ENCODE data around the gene EHMT2.
A peak's percentile ranks its signal among the peaks of the same experiment; 100 is the strongest.
"Not testable (repeated sequence)": the region's sequence is repeated elsewhere in the genome, so short reads cannot be mapped to it uniquely, and the experiment has no call there.

The EHMT2 gene

GRCh38 chr6:31868658-31868971 is 28.9 kb downstream of the EHMT2 start:
- H3K36me3 ChIP-seq (ENCODE audit: control insufficient read depth in 1 of 2, insufficient read depth in 2 of 2, low read length in 2 of 2); H4K91ac ChIP-seq (ENCODE audit: low read depth, low read length); H3K9ac ChIP-seq (ENCODE audit: low read length); H3K79me1 ChIP-seq (ENCODE audit: low read length); H2AK5ac ChIP-seq (ENCODE audit: low read length); H2BK120ac ChIP-seq (ENCODE audit: insufficient read depth, low read length, poor library complexity); H3K9me3 ChIP-seq (ENCODE audit: insufficient read depth, low read depth, low read length); H2AFZ ChIP-seq (ENCODE audit: insufficient read depth, low read length, poor library complexity); H4K8ac ChIP-seq (ENCODE audit: low read depth, low read length); H3K23ac ChIP-seq (ENCODE audit: low read length); H3K4me3 ChIP-seq (ENCODE audit: low read depth, low read length); H3K18ac ChIP-seq (ENCODE audit: low read length); H3K4me2 ChIP-seq (ENCODE audit: low read length); H2BK12ac ChIP-seq (ENCODE audit: low read length); H3K27me3 ChIP-seq (ENCODE audit: insufficient read depth, low read length); H3K14ac ChIP-seq (ENCODE audit: low read length); H3K4ac ChIP-seq (ENCODE audit: low read depth, low read length); DNase-seq; H4K12ac ChIP-seq (ENCODE audit: low read depth, low read length); H3K79me2 ChIP-seq (ENCODE audit: control insufficient read depth, insufficient read depth, low read length, poor library complexity); H2BK5ac ChIP-seq (ENCODE audit: low read depth, low read length, poor library complexity); H3K27ac ChIP-seq (ENCODE audit: low read depth, low read length): not testable (repeated sequence)
- no CpG with 5 or more reads among the region's 1 CpG for WGBS (ENCODE audit: extremely low coverage, insufficient coverage, insufficient read length)
- peaks cover 11 to 22% of the 10 kb centered on the region in 2 experiments for H3K4me1 ChIP-seq (ENCODE audit: control insufficient read depth in 1 of 2, insufficient read depth in 2 of 2, low read length in 2 of 2)

DNA sequence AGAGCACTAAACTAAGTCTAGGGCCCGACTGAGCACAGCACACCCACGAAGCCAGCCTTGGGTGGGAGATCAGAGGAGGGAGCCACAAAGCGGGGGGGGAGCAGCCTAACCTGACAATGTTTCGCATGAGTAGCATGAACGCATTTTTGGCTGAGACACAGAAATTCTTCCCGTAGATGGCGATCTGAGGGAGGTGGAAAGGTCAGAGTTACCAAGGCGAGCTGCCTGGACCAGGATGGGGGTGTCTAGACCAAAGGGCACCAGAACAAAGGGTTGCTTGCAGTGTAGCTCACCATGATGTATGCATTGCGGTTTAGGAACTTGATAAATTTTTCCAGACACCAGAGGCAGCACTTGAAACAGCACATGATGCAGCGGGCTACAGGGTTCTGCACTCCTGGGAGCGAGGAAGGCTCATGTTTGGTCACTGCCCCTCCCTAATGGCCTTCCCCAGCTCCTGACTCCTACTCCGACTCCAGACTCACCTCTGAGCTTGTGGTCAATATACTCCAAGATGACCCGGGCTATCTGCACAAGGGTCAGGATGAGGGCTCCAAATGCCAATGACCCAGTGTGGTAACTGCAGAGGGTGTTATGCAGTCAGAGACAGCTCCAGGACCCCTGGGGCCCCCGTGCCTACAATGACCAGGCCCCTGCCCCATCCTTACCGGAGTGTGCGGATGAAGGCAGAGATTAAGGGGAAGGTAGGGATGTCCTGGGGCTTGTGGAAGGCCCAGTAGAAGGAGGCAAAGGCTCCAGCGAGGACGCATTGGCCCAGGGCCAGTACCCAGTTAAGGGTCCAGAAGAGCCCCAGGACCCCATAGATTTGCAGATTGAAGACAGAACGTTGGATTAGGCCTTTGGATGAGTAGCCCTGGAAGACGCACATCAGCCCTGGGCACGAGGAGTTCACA is 32.0 kb downstream of the EHMT2 start:
- Histone ChIP-seq H2AK5ac (ENCODE audit: low read length) (no peak overlapping the region), H4K91ac (ENCODE audit: low read depth, low read length) (no peak overlapping the region), H3K4ac (ENCODE audit: low read depth, low read length) (no peak overlapping the region), H3K9ac (ENCODE audit: low read length) (no peak overlapping the region), H3K14ac (ENCODE audit: low read length) (peak overlapping the region; percentile 11), H3K18ac (ENCODE audit: low read length) (no peak overlapping the region), H3K4me1 (ENCODE audit: control insufficient read depth in 1 of 2, insufficient read depth in 2 of 2, low read length in 2 of 2) (peaks cover 10 to 18% of the 10 kb centered on the region in 2 experiments), H3K36me3 (ENCODE audit: control insufficient read depth in 1 of 2, insufficient read depth in 2 of 2, low read length in 2 of 2) (peaks cover 3 to 7% of the 10 kb centered on the region in 2 experiments), H4K8ac (ENCODE audit: low read depth, low read length) (no peak overlapping the region), H2BK12ac (ENCODE audit: low read length) (no peak overlapping the region), H3K27ac (ENCODE audit: low read depth, low read length) (no peak overlapping the region), H3K27me3 (ENCODE audit: insufficient read depth, low read length) (no peaks in the 10 kb centered on the region), H2BK120ac (ENCODE audit: insufficient read depth, low read length, poor library complexity) (no peak overlapping the region), H2BK5ac (ENCODE audit: low read depth, low read length, poor library complexity) (no peak overlapping the region), H3K23ac (ENCODE audit: low read length) (no peak overlapping the region), H3K79me2 (ENCODE audit: control insufficient read depth, insufficient read depth, low read length, poor library complexity) (peaks cover 6% of the 10 kb centered on the region), H3K4me2 (ENCODE audit: low read length) (no peak overlapping the region), H3K79me1 (ENCODE audit: low read length) (peaks cover 8% of the 10 kb centered on the region), H3K9me3 (ENCODE audit: insufficient read depth, low read depth, low read length) (no peaks in the 10 kb centered on the region), H2AFZ (ENCODE audit: insufficient read depth, low read length, poor library complexity) (no peak overlapping the region), H3K4me3 (ENCODE audit: low read depth, low read length) (no peak overlapping the region), H4K12ac (ENCODE audit: low read depth, low read length) (no peak overlapping the region)
- DNase-seq, result peak; percentile 77 to 84
- WGBS (ENCODE audit: extremely low coverage, insufficient coverage, insufficient read length), result no CpG with 5 or more reads among the region's 21 CpGs

- H2BK120ac ChIP-seq (ENCODE audit: insufficient read depth, low read length, poor library complexity), result peak overlapping the region; percentile 17
- no peak overlapping the region for H3K4me3 ChIP-seq (ENCODE audit: low read depth, low read length)
- H3K14ac ChIP-seq (ENCODE audit: low read length), result peak overlapping the region; percentile 11
- H3K23ac ChIP-seq (ENCODE audit: low read length), result no peak overlapping the region
- H3K27me3 ChIP-seq (ENCODE audit: insufficient read depth, low read length), result no peaks in the 10 kb centered on the region
- peaks cover 6% of the 10 kb centered on the region for H3K79me2 ChIP-seq (ENCODE audit: control insufficient read depth, insufficient read depth, low read length, poor library complexity)
- no CpG with 5 or more reads among the region's 8 CpGs for WGBS (ENCODE audit: extremely low coverage, insufficient coverage, insufficient read length)
- no peak overlapping the region for H2BK5ac ChIP-seq (ENCODE audit: low read depth, low read length, poor library complexity)
- no peak overlapping the region for H2AK5ac ChIP-seq (ENCODE audit: low read length)
- H3K36me3 ChIP-seq (ENCODE audit: control insufficient read depth in 1 of 2, insufficient read depth in 2 of 2, low read length in 2 of 2), result peaks cover 9 to 14% of the 10 kb centered on the region in 2 experiments
- H4K8ac ChIP-seq (ENCODE audit: low read depth, low read length), result no peak overlapping the region
- H3K4me2 ChIP-seq (ENCODE audit: low read length), result no peak overlapping the region
- H3K27ac ChIP-seq (ENCODE audit: low read depth, low read length), result no peak overlapping the region
- H3K4ac ChIP-seq (ENCODE audit: low read depth, low read length), result no peak overlapping the region
- H2AFZ ChIP-seq (ENCODE audit: insufficient read depth, low read length, poor library complexity), result no peak overlapping the region
- peaks cover 10 to 18% of the 10 kb centered on the region in 2 experiments for H3K4me1 ChIP-seq (ENCODE audit: control insufficient read depth in 1 of 2, insufficient read depth in 2 of 2, low read length in 2 of 2)
- no peak overlapping the region for H3K18ac ChIP-seq (ENCODE audit: low read length)
- H4K91ac ChIP-seq (ENCODE audit: low read depth, low read length), result peak overlapping the region; percentile 34
- no peak for DNase-seq
- peak overlapping the region; percentile 72 for H2BK12ac ChIP-seq (ENCODE audit: low read length)
- no peak overlapping the region for H3K9ac ChIP-seq (ENCODE audit: low read length)
- no peaks in the 10 kb centered on the region for H3K9me3 ChIP-seq (ENCODE audit: insufficient read depth, low read depth, low read length)
- H3K79me1 ChIP-seq (ENCODE audit: low read length), result peaks cover 8% of the 10 kb centered on the region
- H4K12ac ChIP-seq (ENCODE audit: low read depth, low read length), result no peak overlapping the region
Measured at GRCh38 chr6:31864818-31865204, 32.7 kb downstream of the EHMT2 start.

DNA sequence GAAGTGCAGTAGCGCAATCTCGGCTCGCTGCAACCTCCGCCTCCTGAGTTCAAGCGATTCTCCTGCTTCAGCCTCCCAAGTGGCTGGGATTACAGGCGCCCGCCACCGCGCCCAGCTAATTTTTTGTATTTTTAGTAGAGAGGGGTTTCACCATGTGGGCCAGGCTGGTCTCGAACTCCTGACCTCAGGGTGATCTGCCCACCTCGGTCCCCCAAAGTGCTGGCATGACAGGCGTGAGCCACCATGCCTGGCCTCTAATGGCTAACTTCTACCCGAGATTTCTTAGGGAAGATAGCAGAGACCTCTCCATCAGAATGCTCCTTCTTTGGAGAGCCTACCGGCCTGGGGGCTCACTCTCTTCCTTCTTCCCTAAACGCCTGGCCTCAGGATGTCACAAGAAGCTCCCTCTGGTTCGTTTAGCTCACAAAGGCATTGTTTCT is 33.4 kb downstream of the EHMT2 start:
- H2BK5ac ChIP-seq (ENCODE audit: low read depth, low read length, poor library complexity); H3K79me1 ChIP-seq (ENCODE audit: low read length); H2AK5ac ChIP-seq (ENCODE audit: low read length); H4K12ac ChIP-seq (ENCODE audit: low read depth, low read length); H3K9me3 ChIP-seq (ENCODE audit: insufficient read depth, low read depth, low read length); H3K4me3 ChIP-seq (ENCODE audit: low read depth, low read length); H3K79me2 ChIP-seq (ENCODE audit: control insufficient read depth, insufficient read depth, low read length, poor library complexity); H4K91ac ChIP-seq (ENCODE audit: low read depth, low read length); H3K4ac ChIP-seq (ENCODE audit: low read depth, low read length); H2BK12ac ChIP-seq (ENCODE audit: low read length); H2AFZ ChIP-seq (ENCODE audit: insufficient read depth, low read length, poor library complexity); DNase-seq; H4K8ac ChIP-seq (ENCODE audit: low read depth, low read length); H3K18ac ChIP-seq (ENCODE audit: low read length); H3K27me3 ChIP-seq (ENCODE audit: insufficient read depth, low read length); H3K27ac ChIP-seq (ENCODE audit: low read depth, low read length); H3K14ac ChIP-seq (ENCODE audit: low read length); H3K9ac ChIP-seq (ENCODE audit: low read length); H3K23ac ChIP-seq (ENCODE audit: low read length); H2BK120ac ChIP-seq (ENCODE audit: insufficient read depth, low read length, poor library complexity): not testable (repeated sequence)
- H3K4me2 ChIP-seq (ENCODE audit: low read length), result peak overlapping the region; percentile 90
- peaks cover 16 to 20% of the 10 kb centered on the region in 2 experiments for H3K36me3 ChIP-seq (ENCODE audit: control insufficient read depth in 1 of 2, insufficient read depth in 2 of 2, low read length in 2 of 2)
- no CpG with 5 or more reads among the region's 16 CpGs for whole genome bisulfite sequencing (ENCODE audit: extremely low coverage, insufficient coverage, insufficient read length)
- H3K4me1 ChIP-seq (ENCODE audit: control insufficient read depth in 1 of 2, insufficient read depth in 2 of 2, low read length in 2 of 2), result peaks cover 10 to 18% of the 10 kb centered on the region in 2 experiments

All from trophoblast cell (in vitro differentiated cells and primary cell).